K562 (cell line): Measurements from ENCODE around the gene OR8G5. TPM values are rescaled to one million over a fixed set of nuclear protein-coding genes. Genes with fewer than 3 reads are reported as not detected.

ENCODE experiments used
- CHD1 ChIP-seq: fragments of 200-600 bp; sonication (generic); IDR thresholded peaks from one replicate; pipeline ENCODE4 v1.6.1; 2012; ENCODE audit warnings: mild to moderate bottlenecking, moderate library complexity, low read length, inconsistent platforms
- ETS1 ChIP-seq: conservative IDR thresholded peaks from 2 replicates; pipeline ENCODE4 v1.6.1; 2011; ENCODE audit warnings: low read depth, mild to moderate bottlenecking, low read length; ENCODE audit not compliant: control insufficient read depth
- HOMEZ ChIP-seq: fragments of 250-450 bp; sonication (Bioruptor Pico); IDR thresholded peaks from 2 replicates; pipeline ENCODE4 v1.4.0; 2020; ENCODE audit warnings: mild to moderate bottlenecking, moderate library complexity
- ILK ChIP-seq: fragments of 450-650 bp; IDR thresholded peaks from 2 replicates; pipeline ENCODE4 v1.6.1; 2016; ENCODE audit warnings: missing genetic modification characterization, low read depth, mild to moderate bottlenecking, missing compliant biosample characterization, moderate library complexity, borderline replicate concordance
- NFE2L1 ChIP-seq: fragments of 450-650 bp; IDR thresholded peaks from 2 replicates; pipeline ENCODE4 v1.6.1; 2016; ENCODE audit warnings: missing genetic modification characterization, low read depth, mild to moderate bottlenecking, missing compliant biosample characterization, moderate library complexity, borderline replicate concordance
- OTX1 ChIP-seq: fragments of 450-650 bp; formaldehyde crosslinking; IDR thresholded peaks from 2 replicates; pipeline ENCODE4 v1.4.0; 2022; ENCODE audit warnings: mild to moderate bottlenecking
- POLR3G ChIP-seq: IDR thresholded peaks from 2 replicates; pipeline ENCODE4 v1.6.1; 2011; ENCODE audit not compliant: insufficient read length, insufficient replicate concordance; ENCODE audit errors: extremely low read depth
- RNF2 ChIP-seq: sonication (generic); IDR thresholded peaks from 2 replicates; pipeline ENCODE4 v1.6.1; 2016
- RNF219 ChIP-seq: fragments of 250-450 bp; sonication (Bioruptor Pico); IDR thresholded peaks from 2 replicates; pipeline ENCODE4 v1.5.0; 2022; ENCODE audit warnings: mild to moderate bottlenecking
- SRSF7 ChIP-seq: fragments of 200-400 bp; formaldehyde crosslinking; optimal IDR thresholded peaks from 2 replicates; pipeline ENCODE3; 2017; ENCODE audit warnings: mild to moderate bottlenecking, low read depth, low read length
- STAT5B ChIP-seq: fragments of 250-450 bp; sonication (Bioruptor Pico); IDR thresholded peaks from 2 replicates; pipeline ENCODE4 v1.8.0; 2021; ENCODE audit warnings: mild to moderate bottlenecking, inconsistent platforms
- TEAD1 ChIP-seq, 2 experiments: fragments of 450-650 bp in 1 of 2; sonication (generic) in 1 of 2; formaldehyde crosslinking; IDR thresholded peaks; 2 replicates each; pipeline versions ENCODE4 v1.4.0 to v1.8.0; 2020 to 2022; ENCODE audit warnings: mild to moderate bottlenecking in 2 of 2, missing genetic modification reagents in 1 of 2
- WHSC1 ChIP-seq: IDR thresholded peaks from one replicate; pipeline ENCODE4 v1.6.1; 2012; ENCODE audit warnings: low read length, control low read depth, inconsistent platforms
- ZBTB5 ChIP-seq: fragments of 450-650 bp; IDR thresholded peaks from 2 replicates; pipeline ENCODE4 v1.6.1; 2017; ENCODE audit warnings: antibody characterized with exemption
- ZNF274 ChIP-seq: IDR thresholded peaks from 2 replicates; pipeline ENCODE4 v1.6.1; 2011; ENCODE audit warnings: low read depth, mild to moderate bottlenecking, low read length, moderate library complexity, borderline replicate concordance
- ZNF3 ChIP-seq: fragments of 250-450 bp; sonication (Bioruptor Pico); IDR thresholded peaks from 2 replicates; pipeline ENCODE4 v1.5.0; 2021; ENCODE audit warnings: mild to moderate bottlenecking, moderate library complexity
- ZNF398 ChIP-seq: fragments of 250-450 bp; sonication (Bioruptor Pico); IDR thresholded peaks from 2 replicates; pipeline ENCODE4 v1.8.0; 2021; ENCODE audit warnings: moderate library complexity, mild to moderate bottlenecking, inconsistent platforms
- polyA plus RNA-seq, 8 experiments: library from polyadenylated mRNA; depleted of rRNA in 4 of 8; stranded (reverse) in 5 of 8; unstranded in 3 of 8; fragments of >200 nt; fragmentation: Nextera tagmentation in 2 of 8; fragmentation: Illumina TruSeq in 1 of 8; extraction: Ambion mirVana in 2 of 8; extraction: Trizol in 1 of 8; gene quantifications; 2 replicates each; pipeline versions ENCODE4 v1.2.1 to v1.2.3, GENCODE V29; 2011 to 2014; ENCODE audit warnings: inconsistent platforms in 1 of 8, missing spikeins in 1 of 8
- total RNA-seq, 7 experiments: library from RNA; depleted of rRNA in 6 of 7; stranded (reverse); fragments of >200 nt in 6 of 7; fragmentation: Illumina TruSeq in 2 of 7; extraction: Trizol in 2 of 7; gene quantifications; 2 replicates each; pipeline versions ENCODE4 v1.2.1 to v1.2.3, GENCODE V29; 2011 to 2021; ENCODE audit warnings: low replicate concordance in 1 of 7

Gene OR8G5
- total and polyA plus RNA-seq, 9 of the 15 experiments (the other 6 are each of a cell fraction or from before 2014, with no cell fraction given) = 0.18 to 3.8 (median 1.7) TPM

- TF ChIP-seq HOMEZ (CRISPR knock-in tag) (peak; percentile 81; the same call in 1 of the 2 replicates), TEAD1 (CRISPR knock-in tag; IDR thresholded peaks at IDR 0.05) (peak; percentile 61 to 92; a peak in 2 of 4 replicates), ZNF398 (CRISPR knock-in tag) (no peak), RNF2 (peak; percentile 84; the same call in 1 of the 2 replicates), NFE2L1 (peak; percentile 90), ZNF3 (CRISPR knock-in tag) (no peak), WHSC1 (no peak), ETS1 (no peak), ZBTB5 (no peak), ZNF274 (no peak; the same call in 1 of the 2 replicates), SRSF7 (no peak), CHD1 (no peak), ILK (tag) (no peak), POLR3G (no peak), OTX1 (peak; percentile 92; the same call in 1 of the 2 replicates), RNF219 (CRISPR knock-in tag) (no peak), STAT5B (CRISPR knock-in tag) (no peak)
These were observed 48.9 kb upstream of the OR8G5 start (continued) for GRCh38 chr11:124207102-124207792.
